ENCODE results near the gene PARVB.

Gene PARVB

GRCh38 chr22:44192816-44193534, 168.9 kb downstream of the PARVB start:
- TF ChIP-seq CTCF (IDR thresholded peaks at IDR 0.05) = no peak
- peaks cover 0 to 23% of the 10 kb centered on the region in 2 donors for H3K27me3 ChIP-seq
- intact Hi-C loops (cut with DNase I; ENCODE audit: low total_unique reads) = no loop called here
- H3K4me3 ChIP-seq = no peak overlapping the region
- no peaks in the 10 kb centered on the region for H3K36me3 ChIP-seq
- DNase-seq = no peak
- H3K4me1 ChIP-seq = no peaks in the 10 kb centered on the region
- no peaks in the 10 kb centered on the region for H3K9me3 ChIP-seq
- H3K27ac ChIP-seq = no peak overlapping the region

GRCh38 chr22:44193535-44193891, 169.4 kb downstream of the PARVB start:
- peaks cover 0 to 23% of the 10 kb centered on the region in 2 donors for H3K27me3 ChIP-seq
- DNase-seq = no peak
- intact Hi-C loops (cut with DNase I; ENCODE audit: low total_unique reads) = no loop called here
- H3K27ac ChIP-seq = no peak overlapping the region
- no peaks in the 10 kb centered on the region for H3K4me1 ChIP-seq
- H3K9me3 ChIP-seq = no peaks in the 10 kb centered on the region
- H3K36me3 ChIP-seq = no peaks in the 10 kb centered on the region
- H3K4me3 ChIP-seq = no peak overlapping the region
- no peak for TF ChIP-seq CTCF (IDR thresholded peaks at IDR 0.05)

GRCh38 chr22:44194569-44194968, 170.5 kb downstream of the PARVB start:
- TF ChIP-seq CTCF (IDR thresholded peaks at IDR 0.05) = no peak
- Histone ChIP-seq H3K4me1 (no peaks in the 10 kb centered on the region), H3K36me3 (no peaks in the 10 kb centered on the region), H3K27ac (no peak overlapping the region), H3K9me3 (no peaks in the 10 kb centered on the region), H3K27me3 (peaks cover 0 to 23% of the 10 kb centered on the region in 2 donors), H3K4me3 (no peak overlapping the region)
- intact Hi-C loops (cut with DNase I; ENCODE audit: low total_unique reads) = no loop called here
- no peak for DNase-seq

- H3K9me3 ChIP-seq = no peaks in the 10 kb centered on the region
- H3K27me3 ChIP-seq = peaks cover 0 to 31% of the 10 kb centered on the region in 2 donors
- H3K4me1 ChIP-seq = no peaks in the 10 kb centered on the region
- H3K27ac ChIP-seq = no peak overlapping the region
- DNase-seq = no peak
- no peak overlapping the region for H3K4me3 ChIP-seq
- intact Hi-C loops (cut with DNase I; ENCODE audit: low total_unique reads) = no loop called here
- H3K36me3 ChIP-seq = no peaks in the 10 kb centered on the region
- no peak for TF ChIP-seq CTCF (IDR thresholded peaks at IDR 0.05)
Measured at GRCh38 chr22:44195189-44195871, 171.2 kb downstream of the PARVB start.

- Histone ChIP-seq H3K4me3 (no peak overlapping the region), H3K27me3 (peaks cover 0 to 40% of the 10 kb centered on the region in 2 donors)
- intact Hi-C loops (cut with DNase I; ENCODE audit: low total_unique reads) = no loop called here
Measured at GRCh38 chr22:44196241-44196640, 172.1 kb downstream of the PARVB start.

More at GRCh38 chr22:44196241-44196640, 172.1 kb downstream of the PARVB start:
- TF ChIP-seq CTCF (IDR thresholded peaks at IDR 0.05) = no peak
- H3K4me1 ChIP-seq = no peaks in the 10 kb centered on the region
- no peak overlapping the region for H3K27ac ChIP-seq
- no peak for DNase-seq
- H3K36me3 ChIP-seq = no peaks in the 10 kb centered on the region
- no peaks in the 10 kb centered on the region for H3K9me3 ChIP-seq
